GM19397 (cell line): ENCODE measurements around the gene RUNDC3A.
"Not testable (repeated sequence)": the region's sequence is repeated elsewhere in the genome, so short reads cannot be mapped to it uniquely, and the experiment has no call there.

ENCODE experiments used
- ATAC-seq: cut with Tn5 transposase; IDR thresholded peaks from one replicate; pipeline ENCODE4 v1.9.1; 2021; ENCODE audit warnings: mild to moderate bottlenecking, moderate library complexity; ENCODE audit not compliant: unreplicated experiment

The RUNDC3A gene

DNA sequence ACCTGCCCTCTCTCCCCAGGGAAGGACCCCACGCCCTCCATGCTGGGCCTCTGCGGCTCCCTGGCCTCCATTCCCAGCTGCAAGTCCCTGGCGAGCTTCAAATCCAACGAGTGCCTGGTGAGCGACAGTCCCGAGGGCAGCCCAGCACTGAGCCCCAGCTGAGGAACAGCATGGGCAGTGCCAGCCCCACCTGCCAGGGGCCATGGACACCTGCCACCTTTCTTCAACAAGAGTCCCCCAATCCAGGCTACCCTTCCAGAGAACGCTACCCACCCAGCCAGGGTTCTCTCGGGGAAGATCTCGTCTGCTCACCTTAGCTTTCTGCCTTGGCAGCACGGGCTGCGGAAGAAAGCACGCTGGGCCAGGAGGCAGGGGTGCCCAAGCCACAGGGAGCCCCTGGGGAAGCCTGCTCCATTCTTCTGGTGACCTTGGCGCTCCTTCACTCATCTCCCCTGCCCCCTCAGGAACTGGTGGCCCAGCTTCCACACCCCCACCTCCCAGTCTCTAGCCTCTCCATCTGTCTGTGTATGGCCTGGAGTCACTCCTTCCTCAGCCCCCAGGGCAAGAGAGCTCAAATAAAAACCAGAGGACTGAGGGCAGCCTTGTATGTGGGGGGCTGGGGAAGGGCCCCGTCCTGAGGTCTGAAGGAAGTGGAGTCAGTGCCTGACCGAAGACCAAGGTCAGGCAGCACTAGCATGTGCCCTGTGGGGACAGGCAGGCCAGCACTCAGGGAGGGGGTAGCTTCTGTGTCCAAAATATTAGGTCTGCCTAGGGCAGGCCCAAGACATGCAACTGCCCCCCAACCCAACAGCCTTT lies 9.9 kb downstream of the RUNDC3A start:
- no peak for ATAC-seq

DNA sequence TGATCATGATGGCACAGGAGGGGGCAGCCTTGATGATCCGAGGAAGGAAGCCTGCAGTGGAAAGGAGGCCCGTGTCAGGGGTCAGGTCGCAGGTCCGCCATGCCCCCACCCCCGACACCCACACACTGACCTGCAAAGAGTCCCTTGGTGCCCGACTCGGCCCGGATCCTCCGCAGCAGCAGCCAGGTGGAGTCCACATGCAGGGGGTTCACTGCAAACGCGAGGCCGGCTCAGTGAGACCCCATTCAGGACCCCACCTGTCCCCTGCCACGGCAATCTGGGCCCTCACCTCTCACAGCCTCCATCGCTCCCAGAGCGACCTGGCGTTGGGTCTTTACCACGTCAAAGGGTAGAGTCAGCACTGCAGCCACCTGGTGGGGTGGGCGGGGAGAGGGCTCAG lies 11.7 kb downstream of the RUNDC3A start:
- no peak for ATAC-seq

DNA sequence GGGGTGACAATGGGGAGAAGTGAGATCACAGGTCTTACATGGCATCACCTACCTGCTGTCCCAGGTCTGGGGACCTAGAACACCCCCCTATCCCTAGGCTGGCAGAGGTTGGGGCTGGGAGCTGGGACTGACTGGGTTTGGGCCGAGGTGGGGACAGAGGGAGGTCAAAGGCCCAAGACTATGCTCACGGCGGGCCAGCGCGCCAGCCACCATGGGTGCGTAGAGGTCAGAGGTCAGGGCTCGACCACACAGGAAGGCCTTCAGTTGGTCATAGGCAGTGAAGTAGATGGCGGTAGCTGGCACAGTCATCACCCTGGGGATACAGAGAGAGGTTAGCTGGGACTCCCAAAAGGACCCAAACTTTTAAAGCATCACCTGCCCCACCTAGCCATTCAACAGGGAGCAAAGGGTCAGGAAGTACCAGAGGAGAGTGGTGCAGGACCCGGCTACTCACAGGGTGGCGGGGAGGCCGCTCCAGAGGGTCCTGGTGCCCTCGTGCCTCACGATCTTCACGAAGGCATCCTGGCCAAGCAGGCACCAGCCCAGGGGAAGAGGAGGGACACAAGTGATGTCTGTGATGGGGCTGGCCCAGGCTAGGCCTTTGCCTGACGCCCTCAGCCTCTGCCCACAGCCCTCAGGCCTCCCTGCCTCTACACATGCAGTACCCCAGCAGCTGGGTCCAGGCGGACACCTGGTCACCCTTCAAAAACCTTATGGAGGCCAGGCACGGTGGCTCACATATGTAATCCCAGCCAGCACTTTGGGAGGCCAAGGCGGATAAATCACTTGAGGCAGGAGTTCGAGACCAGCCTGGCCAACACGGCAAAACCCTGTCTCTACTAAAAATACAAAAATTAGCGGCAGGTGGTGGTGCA lies 13.1 kb downstream of the RUNDC3A start:
- ATAC-seq: no peak

DNA sequence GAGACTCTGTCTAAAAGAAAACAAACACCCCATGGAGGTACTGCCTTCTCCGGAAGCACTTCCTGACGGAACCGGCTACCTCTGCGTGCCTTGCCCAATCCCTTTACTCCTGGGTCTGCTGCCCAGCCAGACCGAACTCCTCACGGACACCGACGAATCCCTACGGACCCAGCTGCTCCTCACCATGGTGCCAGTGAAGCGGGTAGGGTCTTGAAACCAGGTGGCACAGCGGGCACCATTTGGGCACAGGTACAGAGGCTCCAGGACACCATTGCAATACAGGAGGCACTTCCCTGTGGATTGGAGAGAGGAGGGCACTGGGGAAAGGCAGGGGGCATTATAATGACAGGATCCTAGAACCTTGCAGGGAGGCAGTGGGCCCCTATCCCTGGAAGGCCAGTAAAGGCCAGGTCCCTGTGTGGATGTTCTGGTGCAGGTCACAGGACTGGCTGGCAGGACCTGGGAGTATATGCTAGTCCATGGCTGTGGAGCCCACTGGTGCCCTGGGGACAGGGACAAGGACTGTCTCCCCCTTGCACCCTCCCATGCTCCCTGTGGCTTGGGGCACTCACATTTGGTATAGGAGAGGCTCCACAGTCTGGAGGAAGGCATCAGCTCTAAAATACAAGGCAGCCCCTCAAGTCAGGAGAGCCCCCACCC lies 14.0 kb downstream of the RUNDC3A start:
- no peak for ATAC-seq

DNA sequence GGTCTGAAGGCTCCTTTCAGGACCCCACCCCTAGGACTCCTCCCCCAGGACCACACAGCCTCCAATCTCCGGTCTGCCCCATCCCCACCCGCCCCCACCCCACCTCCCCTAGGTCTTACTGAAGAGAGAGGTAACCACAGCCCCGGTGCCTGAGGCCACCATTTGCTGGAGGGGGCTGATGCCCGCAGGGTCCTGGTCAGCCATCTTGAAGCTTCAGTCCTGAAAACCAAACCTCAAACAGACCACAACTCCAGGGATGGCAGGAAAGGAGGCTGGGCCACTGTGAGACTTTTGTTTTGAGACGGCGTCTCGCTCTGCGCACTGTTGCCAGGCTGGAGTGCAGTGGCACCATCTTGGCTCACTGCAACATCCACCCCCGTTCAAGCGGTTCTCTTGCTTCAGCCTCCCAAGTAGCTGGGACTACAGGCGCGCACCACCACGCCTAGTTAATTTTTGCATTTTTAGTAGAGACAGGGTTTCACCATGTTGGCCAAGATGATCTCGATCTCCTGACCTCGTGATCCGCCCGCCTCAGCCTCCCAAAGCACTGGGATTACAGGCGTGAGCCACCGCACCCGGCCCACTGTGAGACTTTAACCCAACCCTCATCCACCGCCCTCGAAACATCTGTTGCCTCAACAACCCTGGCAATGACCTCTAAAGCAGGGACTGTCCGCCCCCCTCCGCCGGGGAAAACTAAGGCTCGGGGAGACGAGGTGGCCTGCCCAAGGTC lies 15.1 kb downstream of the RUNDC3A start:
- ATAC-seq: no peak

DNA sequence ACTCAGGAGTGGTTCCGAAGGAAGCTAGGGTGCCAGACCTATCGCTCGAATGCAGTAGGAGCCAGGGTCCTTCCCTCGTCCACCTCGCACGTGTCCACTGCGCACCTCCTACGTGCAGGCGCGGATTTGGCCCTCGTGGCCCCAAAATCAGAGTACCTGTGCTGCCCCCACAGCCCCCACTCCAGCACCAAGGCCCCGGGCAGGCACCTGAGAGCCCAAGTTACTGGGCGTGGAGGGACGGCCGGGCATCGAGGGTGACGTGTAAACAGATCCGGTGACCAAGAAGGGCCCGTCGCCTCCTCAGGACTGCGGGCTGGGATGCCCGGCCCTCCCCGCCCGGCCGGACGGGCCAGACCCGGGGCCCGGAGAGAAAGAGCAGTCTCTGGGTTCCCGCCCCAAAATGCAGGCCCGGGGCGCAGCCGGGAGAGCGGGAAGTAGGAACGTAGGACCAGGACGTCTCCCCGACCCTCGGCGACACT lies 15.7 kb downstream of the RUNDC3A start:
- ATAC-seq: peak; percentile 0

GRCh38 chr17:44324571-44325275 lies 16.3 kb downstream of the RUNDC3A start, which contains the start of gene SLC25A39:
TSS of gene SLC25A39 (minus strand) at chr17:44324823. CDS start at chr17:44323562, 1,261 bp downstream.
- peak; percentile 80 for ATAC-seq

GRCh38 chr17:44326861-44327444 lies 18.6 kb downstream of the RUNDC3A start:
- peak; percentile 46 for ATAC-seq

DNA sequence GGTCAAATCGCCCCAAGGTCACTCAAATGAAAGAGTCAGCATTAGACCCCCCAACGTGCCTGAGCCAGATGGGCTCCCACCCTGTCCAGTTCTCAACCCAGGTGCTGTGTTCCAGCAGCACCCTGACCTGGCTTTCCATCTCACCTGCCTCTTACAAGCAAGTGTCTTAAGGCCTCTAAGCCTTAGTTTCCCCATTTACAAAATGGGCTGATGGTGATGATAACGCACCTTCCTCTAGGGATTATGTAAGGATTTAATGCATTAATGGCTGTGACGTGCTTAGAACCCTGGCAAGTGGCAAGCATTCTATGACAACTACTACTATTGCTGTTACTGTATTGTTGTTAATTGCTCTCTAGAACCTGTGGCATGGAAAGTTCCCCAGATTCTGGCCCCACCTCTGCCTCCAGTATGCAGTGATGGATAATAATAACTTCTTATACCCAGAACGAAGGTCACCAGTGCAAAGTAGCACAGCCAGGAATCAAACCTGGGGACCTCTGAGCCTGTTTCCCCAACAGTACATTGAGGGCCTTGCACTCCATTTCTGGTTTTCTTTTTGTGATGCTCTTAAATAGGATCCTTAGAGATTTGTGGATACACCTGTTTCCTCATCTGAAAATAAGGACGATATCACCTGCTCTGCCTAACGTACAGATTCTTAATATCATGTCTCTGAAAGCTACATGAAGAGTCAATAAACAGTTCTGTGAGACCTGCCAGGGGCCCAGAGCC lies 19.5 kb downstream of the RUNDC3A start:
- no peak for ATAC-seq

DNA sequence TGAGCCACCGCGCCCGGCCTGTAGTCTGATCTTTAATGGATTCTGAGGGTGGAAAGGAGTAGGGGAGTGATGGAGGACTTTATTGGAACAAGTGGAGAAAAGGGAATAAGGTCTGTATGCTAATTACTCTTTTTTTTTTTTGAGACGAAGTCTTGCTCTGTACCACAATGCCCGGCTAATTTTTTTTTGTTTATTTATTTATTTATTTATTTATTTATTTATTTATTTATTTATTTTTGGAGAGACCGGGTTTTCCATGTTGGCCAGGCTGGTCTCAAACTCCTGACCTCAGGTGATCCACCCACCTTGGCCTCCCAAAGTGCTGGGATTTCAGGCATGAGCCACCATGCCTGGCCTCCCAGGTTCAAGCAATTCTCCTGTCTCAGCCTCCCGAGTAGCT lies 21.1 kb downstream of the RUNDC3A start:
- not testable (repeated sequence) for ATAC-seq

GRCh38 chr17:44330263-44330662 lies 21.9 kb downstream of the RUNDC3A start:
- ATAC-seq: not testable (repeated sequence)

- ATAC-seq: no peak
Observed at GRCh38 chr17:44331249-44331760, 22.9 kb downstream of the RUNDC3A start.

DNA sequence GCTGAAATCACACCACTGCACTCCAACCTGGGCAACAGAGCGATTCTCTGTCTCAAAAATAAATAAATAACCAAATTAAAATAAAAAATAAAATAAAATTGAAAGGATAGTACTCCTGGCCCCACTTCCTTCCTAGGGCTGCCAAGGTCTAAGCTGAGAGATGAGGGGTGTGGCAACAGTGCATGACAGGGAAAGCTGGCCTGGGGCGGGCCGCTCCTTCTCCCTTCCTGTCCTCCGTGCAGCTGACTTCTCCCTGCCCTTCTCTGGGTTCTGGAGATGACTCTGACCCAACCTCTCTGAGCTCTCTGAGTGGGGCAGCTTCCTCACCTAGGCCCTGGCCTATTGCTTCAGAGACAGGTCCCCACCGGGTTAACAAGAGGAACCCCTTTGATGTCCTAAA lies 25.0 kb downstream of the RUNDC3A start:
- no peak for ATAC-seq

- ATAC-seq: no peak
Observed at GRCh38 chr17:44334315-44334714, 25.9 kb downstream of the RUNDC3A start.

DNA sequence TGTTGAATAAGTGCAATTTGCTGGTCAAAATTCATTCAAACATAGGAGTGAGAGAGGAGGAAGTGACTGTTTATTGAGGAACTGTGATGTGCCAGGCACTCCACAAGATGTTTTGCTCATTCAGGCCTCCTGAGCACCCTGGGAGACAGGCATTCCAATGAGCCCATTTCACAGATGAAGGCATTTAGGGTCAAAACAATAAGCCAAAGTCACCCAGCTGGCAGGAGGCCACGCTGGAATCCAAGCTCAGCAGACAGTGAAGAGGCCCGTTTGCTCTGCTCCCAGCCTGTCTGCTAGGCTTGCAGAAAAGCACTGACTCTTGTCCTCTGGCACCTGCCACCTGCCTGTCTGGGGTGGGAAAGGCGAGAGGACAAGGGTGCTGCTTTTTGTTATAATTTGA lies 26.3 kb downstream of the RUNDC3A start:
- ATAC-seq: no peak

DNA sequence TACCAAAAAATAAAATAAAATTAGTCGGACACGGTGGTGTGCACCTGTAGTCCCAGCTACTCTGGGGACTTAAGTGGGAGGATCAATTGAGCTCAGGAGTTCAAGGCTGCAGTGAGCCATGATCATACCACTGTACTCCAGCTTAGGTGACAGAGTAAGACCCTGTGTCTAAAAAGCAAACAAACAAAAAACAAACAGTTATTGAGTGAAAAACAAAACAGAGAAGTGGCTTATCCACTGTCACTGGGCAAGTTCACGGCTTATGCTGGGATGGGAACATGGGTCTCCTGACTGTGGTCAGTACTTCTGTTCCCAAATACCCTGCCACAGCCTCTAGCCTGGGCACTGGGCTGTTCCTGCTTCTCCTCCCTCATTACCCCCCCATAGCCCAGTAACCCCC lies 27.2 kb downstream of the RUNDC3A start:
- no peak for ATAC-seq

DNA sequence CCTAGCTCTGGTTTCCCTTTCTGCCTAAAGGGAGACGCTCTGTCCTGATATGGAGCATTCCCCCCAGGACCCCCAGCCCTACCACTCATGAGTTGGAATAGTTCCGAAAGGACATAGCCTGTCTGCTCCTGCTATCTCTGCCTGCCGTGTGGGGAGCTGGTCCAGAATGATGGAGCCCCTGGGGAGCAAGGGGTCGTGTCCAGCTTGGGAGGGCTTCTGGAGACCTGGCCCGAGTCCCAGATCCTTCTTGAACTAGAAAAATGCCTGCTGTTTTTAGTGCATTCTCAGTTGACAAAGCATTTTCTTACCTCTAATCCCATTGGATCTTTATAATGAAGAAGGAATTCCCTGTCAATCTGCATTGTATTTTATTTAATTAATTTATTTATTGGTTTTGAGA lies 27.6 kb downstream of the RUNDC3A start:
- ATAC-seq: no peak

- no peak for ATAC-seq
Observed at GRCh38 chr17:44338702-44339101, 30.3 kb downstream of the RUNDC3A start.

DNA sequence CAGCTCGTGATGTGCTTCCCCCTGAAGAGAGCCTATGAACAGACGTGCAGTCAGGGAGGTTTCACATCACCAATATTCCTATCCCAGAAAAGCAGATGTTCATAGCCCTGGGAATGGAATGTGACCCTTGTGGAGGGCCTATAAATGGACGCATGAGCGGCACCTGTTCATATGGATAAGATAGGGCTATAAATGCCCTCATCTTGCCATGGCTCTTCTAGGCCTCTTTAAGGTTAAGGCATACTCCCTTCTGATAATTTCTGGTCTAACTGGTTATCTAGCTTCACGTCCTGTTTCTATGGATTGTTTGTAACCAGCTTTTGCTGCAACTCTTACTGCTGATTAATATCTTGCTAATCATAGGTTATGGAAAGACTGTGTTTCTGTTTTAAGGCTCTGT lies 32.2 kb downstream of the RUNDC3A start:
- ATAC-seq: not testable (repeated sequence)
